NCI-H446 treated with DMSO at 0.1 percent for 48 hours (cell line): ENCODE results near the gene GAB2.

ENCODE experiments used
- DNase-seq: peaks from one replicate; lab custom pipeline; 2025; lab: John Stamatoyannopoulos, UW

The GAB2 gene

GRCh38 chr11:78219493-78220217, 198.0 kb downstream of the GAB2 start:
- no peak for DNase-seq

GRCh38 chr11:78218707-78219492, 198.7 kb downstream of the GAB2 start:
- no peak for DNase-seq

- DNase-seq, result no peak
These were observed 199.7 kb downstream of the GAB2 start for GRCh38 chr11:78217650-78218541.

- DNase-seq, result no peak
These were observed 200.9 kb downstream of the GAB2 start for GRCh38 chr11:78216571-78217287.

GRCh38 chr11:78216021-78216420, 201.6 kb downstream of the GAB2 start:
- no peak for DNase-seq

- no peak for DNase-seq
These were observed 203.1 kb downstream of the GAB2 start for GRCh38 chr11:78214331-78215194.

- DNase-seq, result no peak
These were observed 203.9 kb downstream of the GAB2 start for GRCh38 chr11:78213526-78214330.

- no peak for DNase-seq
These were observed 204.8 kb downstream of the GAB2 start for GRCh38 chr11:78212586-78213371.

- no peak for DNase-seq
These were observed 206.1 kb downstream of the GAB2 start for GRCh38 chr11:78211565-78211964.

- DNase-seq, result no peak
These were observed 207.5 kb downstream of the GAB2 start for GRCh38 chr11:78210000-78210608.

- no peak for DNase-seq
These were observed 208.1 kb downstream of the GAB2 start for GRCh38 chr11:78209478-78209877.

- no peak for DNase-seq
These were observed 209.1 kb downstream of the GAB2 start for GRCh38 chr11:78208257-78209165.

- no peak for DNase-seq
These were observed 209.9 kb downstream of the GAB2 start for GRCh38 chr11:78207532-78208256.

- no peak for DNase-seq
These were observed 211.9 kb downstream of the GAB2 start for GRCh38 chr11:78205691-78206090.

GRCh38 chr11:78205256-78205655, 212.4 kb downstream of the GAB2 start:
- no peak for DNase-seq

- no peak for DNase-seq
These were observed 214.4 kb downstream of the GAB2 start for GRCh38 chr11:78203184-78203583.

- DNase-seq, result no peak
These were observed 214.9 kb downstream of the GAB2 start for GRCh38 chr11:78202733-78203167.
